Sigmoid colon (tissue), 3 donors: ENCODE data around the gene OR4F15.

Source experiments
- POLR2A ChIP-seq, 2 donors: fragments of 450-650 bp; IDR thresholded peaks; one replicate each; pipeline ENCODE4 v1.6.1; 2016; ENCODE audit warnings: antibody characterized with exemption in 2 of 2, mild to moderate bottlenecking in 2 of 2, moderate library complexity in 2 of 2
- TF ChIP-seq, protein P1 (sequence below), 4 experiments: fragments of 450-650 bp in 3 of 4; fragments of 200-600 bp in 1 of 4; IDR thresholded peaks; one replicate each; pipeline ENCODE4 v1.5.1; 2016 to 2019; ENCODE audit warnings: antibody characterized with exemption in 4 of 4, mild to moderate bottlenecking in 3 of 4, moderate library complexity in 2 of 4

DNA sequence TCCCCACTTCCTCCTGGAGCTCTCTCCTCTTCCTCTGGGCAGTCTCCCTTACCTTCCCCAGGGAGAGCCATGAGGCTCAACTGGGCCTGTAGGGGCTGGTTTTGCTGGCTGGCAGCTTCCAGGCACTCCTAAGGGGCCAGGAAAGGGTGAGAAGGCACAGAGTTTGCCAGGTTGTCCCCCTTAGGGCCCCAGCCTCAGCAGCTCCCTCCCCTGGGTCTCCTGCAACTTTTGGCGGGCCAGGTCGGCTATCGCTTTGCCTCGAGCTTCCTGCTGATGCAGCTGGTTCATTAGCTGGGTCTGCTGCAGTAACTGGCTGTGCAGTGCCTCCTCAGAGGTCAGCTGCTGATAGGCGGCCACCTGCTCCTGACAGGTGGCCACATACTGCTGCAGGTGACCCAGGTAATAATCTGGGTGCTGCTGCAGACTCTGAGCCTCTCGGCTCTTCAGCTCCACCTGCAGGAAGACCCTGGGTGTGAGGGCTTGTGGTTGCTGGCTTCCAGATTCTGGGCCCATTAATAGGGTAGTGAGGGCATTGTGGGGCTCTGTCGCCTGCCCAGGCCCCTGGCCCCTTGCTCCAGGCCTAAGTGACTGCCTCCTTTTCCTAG, 38.4 kb upstream of the OR4F15 start:
- TF ChIP-seq POLR2A (IDR thresholded peaks at IDR 0.05): no peak
- TF ChIP-seq, protein P1, sequence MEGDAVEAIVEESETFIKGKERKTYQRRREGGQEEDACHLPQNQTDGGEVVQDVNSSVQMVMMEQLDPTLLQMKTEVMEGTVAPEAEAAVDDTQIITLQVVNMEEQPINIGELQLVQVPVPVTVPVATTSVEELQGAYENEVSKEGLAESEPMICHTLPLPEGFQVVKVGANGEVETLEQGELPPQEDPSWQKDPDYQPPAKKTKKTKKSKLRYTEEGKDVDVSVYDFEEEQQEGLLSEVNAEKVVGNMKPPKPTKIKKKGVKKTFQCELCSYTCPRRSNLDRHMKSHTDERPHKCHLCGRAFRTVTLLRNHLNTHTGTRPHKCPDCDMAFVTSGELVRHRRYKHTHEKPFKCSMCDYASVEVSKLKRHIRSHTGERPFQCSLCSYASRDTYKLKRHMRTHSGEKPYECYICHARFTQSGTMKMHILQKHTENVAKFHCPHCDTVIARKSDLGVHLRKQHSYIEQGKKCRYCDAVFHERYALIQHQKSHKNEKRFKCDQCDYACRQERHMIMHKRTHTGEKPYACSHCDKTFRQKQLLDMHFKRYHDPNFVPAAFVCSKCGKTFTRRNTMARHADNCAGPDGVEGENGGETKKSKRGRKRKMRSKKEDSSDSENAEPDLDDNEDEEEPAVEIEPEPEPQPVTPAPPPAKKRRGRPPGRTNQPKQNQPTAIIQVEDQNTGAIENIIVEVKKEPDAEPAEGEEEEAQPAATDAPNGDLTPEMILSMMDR (IDR thresholded peaks at IDR 0.05): no peak
